Endothelial cell of umbilical vein (primary cell): ENCODE results near the gene PYY. TPM values are rescaled to one million over a fixed set of nuclear protein-coding genes. Genes with fewer than 3 reads are reported as not detected.

Experiments
- BruUV-seq: library from RNA; stranded (reverse); fragments of 400-500 nt; replicated peaks from 2 replicates; lab custom pipeline; 2021; lab: Mats Ljungman, UMichigan
- CTCF ChIA-PET: fragments of 300-600, 350-600 bp; sonication (Branson Sonifier 250); formaldehyde crosslinking; loops from one replicate; lab custom pipeline; 2021; ENCODE audit warnings: antibody characterized with exemption, inconsistent platforms; lab: Charles Lee
- POLR2A ChIA-PET: fragments of 300-600, 350-600 bp; sonication (Branson Sonifier 250); formaldehyde crosslinking; loops from one replicate; lab custom pipeline; 2021; ENCODE audit warnings: antibody characterized with exemption, inconsistent platforms; lab: Charles Lee
- DNase-seq: peaks from one replicate; pipeline ENCODE4 v3.0.0-alpha.2; 2011; ENCODE audit warnings: low read depth, low spot score
- FAIRE-seq: peaks from 2 replicates; lab custom pipeline; 2011; peaks lifted over from hg19 to GRCh38; lab: Jason Lieb, UNC
- H2AFZ ChIP-seq: 2 replicates; pipeline ENCODE4 v1.6.0; 2012; ENCODE audit warnings: low read depth, low read length, control low read depth, inconsistent platforms
- H3K27ac ChIP-seq: 2 replicates; pipeline ENCODE4 v1.5.1; 2011; ENCODE audit warnings: low read depth, mild to moderate bottlenecking, control low read depth, low read length, moderate library complexity; ENCODE audit not compliant: insufficient read depth
- H3K27me3 ChIP-seq, 2 experiments: 2 replicates each; pipeline versions ENCODE4 v1.6.0 to v1.6.1; 2011; ENCODE audit warnings: low read length in 2 of 2, mixed read lengths in 1 of 2; ENCODE audit not compliant: control insufficient read depth in 2 of 2, insufficient read depth in 2 of 2
- H3K36me3 ChIP-seq, 2 experiments: 2 replicates in 1 of 2; 3 replicates in 1 of 2; pipeline ENCODE4 v1.5.1; 2011; ENCODE audit warnings: low read length in 2 of 2, mild to moderate bottlenecking in 1 of 2, moderate library complexity in 1 of 2; ENCODE audit not compliant: control insufficient read depth in 2 of 2, insufficient read depth in 2 of 2; ENCODE audit errors: extremely low read depth in 1 of 2
- H3K4me1 ChIP-seq: 3 replicates; pipeline ENCODE4 v1.5.1; 2011; ENCODE audit warnings: mild to moderate bottlenecking, low read length; ENCODE audit not compliant: control insufficient read depth, insufficient read depth; ENCODE audit errors: extremely low read depth
- H3K4me2 ChIP-seq: 2 replicates; pipeline ENCODE4 v1.6.1; 2011; ENCODE audit warnings: low read length, control low read depth, mixed read lengths; ENCODE audit not compliant: insufficient read depth
- H3K4me3 ChIP-seq, 3 experiments: fragments of 200-600 bp in 1 of 3; sonication (generic), shearing (Covaris generic) in 1 of 3; replicated peaks in 1 of 3; 2 replicates each; pipeline ENCODE4 v1.5.1; 2011 to 2016; ENCODE audit warnings: control low read depth in 3 of 3, low read length in 3 of 3, mild to moderate bottlenecking in 2 of 3, inconsistent platforms in 1 of 3, low read depth in 1 of 3, moderate library complexity in 1 of 3; ENCODE audit not compliant: insufficient read depth in 1 of 3
- H3K79me2 ChIP-seq: 2 replicates; pipeline ENCODE4 v1.6.0; 2012; ENCODE audit warnings: low read length, inconsistent platforms; ENCODE audit not compliant: control insufficient read depth, insufficient read depth
- H3K9ac ChIP-seq: replicated peaks from 2 replicates; pipeline ENCODE3; 2011; ENCODE audit warnings: low read length, control low read depth; ENCODE audit not compliant: insufficient read depth; ENCODE audit errors: extremely low read depth
- H3K9me1 ChIP-seq: replicated peaks from 3 replicates; pipeline ENCODE4 v1.6.0; 2011; ENCODE audit warnings: mild to moderate bottlenecking, low read length; ENCODE audit not compliant: control insufficient read depth, insufficient read depth; ENCODE audit errors: extremely low read depth
- H3K9me3 ChIP-seq: replicated peaks from 2 replicates; pipeline ENCODE4 v1.5.1; 2012; ENCODE audit warnings: low read length, inconsistent platforms; ENCODE audit not compliant: control insufficient read depth, insufficient read depth
- H4K20me1 ChIP-seq: replicated peaks from 2 replicates; pipeline ENCODE3; 2011; ENCODE audit warnings: mild to moderate bottlenecking, low read length; ENCODE audit not compliant: control insufficient read depth, insufficient read depth; ENCODE audit errors: extremely low read depth
- CTCF ChIP-seq, 2 donors: IDR thresholded peaks; 1 replicate in 1 of 2; 2 replicates in 1 of 2; pipeline ENCODE4 v1.5.1; 2011; ENCODE audit warnings: low read length in 2 of 2, mild to moderate bottlenecking in 2 of 2, moderate library complexity in 2 of 2, control low read depth in 1 of 2, inconsistent platforms in 1 of 2, low read depth in 1 of 2; ENCODE audit not compliant: insufficient read depth in 1 of 2; ENCODE audit errors: extremely low read depth in 1 of 2
- EZH2 ChIP-seq: IDR thresholded peaks from 2 replicates; pipeline ENCODE4 v1.6.1; 2012; ENCODE audit warnings: borderline replicate concordance, low read depth, mild to moderate bottlenecking, moderate library complexity, low read length, inconsistent platforms; ENCODE audit not compliant: severe bottlenecking
- FOS ChIP-seq: IDR thresholded peaks from 2 replicates; pipeline ENCODE4 v1.6.1; 2011; ENCODE audit warnings: mild to moderate bottlenecking, low read length, moderate library complexity, borderline replicate concordance; ENCODE audit not compliant: insufficient read depth
- GATA2 ChIP-seq: IDR thresholded peaks from 2 replicates; pipeline ENCODE4 v1.7.0; 2011; ENCODE audit warnings: low read depth, mild to moderate bottlenecking, moderate library complexity, mixed read lengths, low read length; ENCODE audit not compliant: insufficient read length, insufficient read depth
- JUN ChIP-seq: IDR thresholded peaks from 2 replicates; pipeline ENCODE4 v1.6.1; 2011; ENCODE audit warnings: borderline replicate concordance, low read depth; ENCODE audit not compliant: insufficient read length, insufficient read depth
- MAX ChIP-seq: IDR thresholded peaks from 2 replicates; pipeline ENCODE4 v1.6.1; 2011; ENCODE audit not compliant: insufficient read depth, insufficient read length
- MYC ChIP-seq: IDR thresholded peaks from one replicate; pipeline ENCODE4 v1.6.1; 2011; ENCODE audit warnings: mild to moderate bottlenecking, low read depth, low read length
- POLR2A ChIP-seq: IDR thresholded peaks from 2 replicates; pipeline ENCODE4 v1.6.1; 2012; ENCODE audit warnings: low read depth, mild to moderate bottlenecking, control low read depth, low read length
- POLR2AphosphoS5 ChIP-seq: IDR thresholded peaks from 2 replicates; pipeline ENCODE4 v1.6.1; 2012; ENCODE audit warnings: low read depth, mild to moderate bottlenecking, control low read depth, low read length, moderate library complexity; ENCODE audit not compliant: insufficient read depth
- dilution Hi-C: fragments of 300-500 bp; cut with MboI; formaldehyde crosslinking; loops from one replicate; pipeline ENCODE4 v1.15.0; 2019; ENCODE audit warnings: low sequenced_read_pairs; ENCODE audit not compliant: extremely low pct_ligation_motif_present
- intact Hi-C: fragments of 100-400 bp; cut with micrococcal nuclease; formaldehyde crosslinking; loops from one replicate; pipeline ENCODE4 v1.10.0; 2022
- polyA plus RNA-seq, 4 experiments: library from polyadenylated mRNA; depleted of rRNA in 3 of 4; stranded (reverse) in 3 of 4; unstranded in 1 of 4; fragments of >200 nt; gene quantifications; 2 replicates each; pipeline versions ENCODE4 v1.2.1 to v1.2.3, GENCODE V29; 2011 to 2012; ENCODE audit warnings: missing spikeins in 1 of 4
- total RNA-seq: library from RNA; stranded (reverse); gene quantifications from 2 replicates; pipeline ENCODE4 v1.2.3, GENCODE V29; 2021

Gene PYY
- total and polyA plus RNA-seq, 2 donors (not counting 3 experiments of a cell fraction or from before 2014, with no cell fraction given), result not detected

GRCh38 chr17:43986225-43986981 is 32.7 kb upstream of the PYY start:
- no peak overlapping the region for H2AFZ ChIP-seq
- no peaks in the 10 kb centered on the region for H4K20me1 ChIP-seq
- H3K79me2 ChIP-seq, result no peaks in the 10 kb centered on the region
- H3K9ac ChIP-seq, result no peak overlapping the region
- no peaks in the 10 kb centered on the region for H3K36me3 ChIP-seq
- dilution Hi-C loops, result no loop called here
- BruUV-seq, result no TSS peak
- no peaks in the 10 kb centered on the region for H3K9me3 ChIP-seq
- DNase-seq, result no peak
- POLR2A ChIA-PET, result no interaction called here
- CTCF ChIA-PET, result interaction anchor here (1.2 to 2.1 kb wide), 4 partner anchors 12 to 76 kb away, joined by 3 to 14 read pairs (median 4); no protein-coding TSS in a partner anchor
- H3K27me3 ChIP-seq, result peaks cover 10% of the 10 kb centered on the region in 2 experiments
- H3K4me1 ChIP-seq, result peaks cover 4% of the 10 kb centered on the region
- no peak overlapping the region for H3K4me2 ChIP-seq
- no peak for FAIRE-seq
- no peak overlapping the region for H3K4me3 ChIP-seq
- no peak overlapping the region for H3K27ac ChIP-seq
- TF ChIP-seq MAX (no peak), CTCF (IDR thresholded peaks at IDR 0.05; ENCODE audit: extremely low read depth in 1 of 2, insufficient read depth in 1 of 2, low read depth in 1 of 2, low read length in 2 of 2) (no peak), POLR2A (no peak), JUN (no peak), POLR2AphosphoS5 (no peak), FOS (no peak), EZH2 (no peak), GATA2 (no peak), MYC (no peak)
- intact Hi-C loops, result no loop called here
- no peaks in the 10 kb centered on the region for H3K9me1 ChIP-seq
